ENCODE results near the gene DIP2C.

DNA sequence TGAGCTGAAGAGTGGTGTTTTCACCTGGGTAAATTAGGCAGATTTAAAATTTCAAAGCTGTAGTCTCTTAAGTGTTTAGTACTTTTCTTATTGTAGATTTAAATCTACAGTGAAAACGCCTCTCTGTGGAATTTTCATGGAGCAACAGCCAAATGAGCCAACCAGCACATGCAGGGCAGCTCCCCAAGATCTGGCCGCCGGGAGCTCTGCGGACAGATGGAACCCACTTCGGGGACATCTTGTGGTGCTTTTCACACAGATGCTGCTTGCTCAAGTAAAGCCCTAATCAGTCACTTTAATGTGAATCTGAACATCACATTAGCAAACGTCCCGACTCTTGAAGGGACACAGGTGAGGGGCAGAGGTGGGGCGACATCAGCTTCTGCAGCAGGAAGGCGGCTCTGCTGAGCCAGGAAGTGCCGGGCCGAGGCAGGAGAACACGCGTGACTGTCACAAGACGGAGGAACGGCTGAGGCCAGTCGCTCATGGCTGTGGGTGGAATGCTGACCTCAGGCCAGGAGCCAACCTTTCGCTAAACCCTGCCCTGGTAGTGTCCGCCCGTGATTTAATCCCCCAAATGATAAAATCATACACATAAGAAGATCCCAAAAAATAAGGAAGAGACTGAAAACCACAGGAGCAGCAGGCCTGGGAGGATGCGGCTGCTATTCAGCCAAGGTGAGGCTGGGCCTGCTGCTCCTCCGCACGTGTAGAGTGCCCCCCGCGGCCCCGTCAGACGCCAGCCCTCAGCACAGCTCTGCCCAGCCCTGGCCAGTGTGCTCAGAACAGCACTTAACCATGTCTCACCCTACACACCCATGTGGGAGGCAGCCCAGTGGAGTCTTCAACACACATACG lies 297.4 kb downstream of the DIP2C start:
- no peak for TF ChIP-seq CTCF (IDR thresholded peaks at IDR 0.05)
- no peak for TF ChIP-seq POLR2A (IDR thresholded peaks at IDR 0.05)
- TF ChIP-seq POLR2AphosphoS5 (IDR thresholded peaks at IDR 0.05): no peak

Measured in prostate gland (tissue), 2 donors.